Activated naive CD8-positive, alpha-beta T cell treated with anti-CD3 and anti-CD28 coated beads for 36 hours (primary cell): ENCODE measurements around the gene GRK5. TPM values are rescaled to one million over a fixed set of nuclear protein-coding genes. Genes with fewer than 3 reads are reported as not detected.

Source experiments
- DNase-seq: peaks from one replicate; pipeline ENCODE4 v3.0.0; 2021
- H3K27ac Mint-ChIP-seq: one replicate; pipeline ENCODE4 v1.8.0; 2022; ENCODE audit warnings: mild to moderate bottlenecking, moderate library complexity, mixed read lengths
- H3K27me3 Mint-ChIP-seq: one replicate; pipeline ENCODE4 v1.8.0; 2022; ENCODE audit warnings: mild to moderate bottlenecking, mixed read lengths
- H3K36me3 Mint-ChIP-seq: one replicate; pipeline ENCODE4 v1.8.0; 2021; ENCODE audit warnings: mild to moderate bottlenecking, mixed read lengths
- H3K4me1 Mint-ChIP-seq: one replicate; pipeline ENCODE4 v1.8.0; 2021; ENCODE audit warnings: mixed read lengths
- H3K4me3 Mint-ChIP-seq: one replicate; pipeline ENCODE4 v1.8.0; 2022; ENCODE audit warnings: mild to moderate bottlenecking, moderate library complexity, mixed read lengths
- H3K9me3 Mint-ChIP-seq: one replicate; pipeline ENCODE4 v1.8.0; 2022; ENCODE audit warnings: mixed read lengths
- total RNA-seq, 2 experiments: library from RNA; stranded (reverse); gene quantifications; one replicate each; pipeline ENCODE4 v1.2.3, GENCODE V29; 2021

GRK5 gene
- total RNA-seq, 2 experiments from 2014 or later, result 12.8 TPM

DNA sequence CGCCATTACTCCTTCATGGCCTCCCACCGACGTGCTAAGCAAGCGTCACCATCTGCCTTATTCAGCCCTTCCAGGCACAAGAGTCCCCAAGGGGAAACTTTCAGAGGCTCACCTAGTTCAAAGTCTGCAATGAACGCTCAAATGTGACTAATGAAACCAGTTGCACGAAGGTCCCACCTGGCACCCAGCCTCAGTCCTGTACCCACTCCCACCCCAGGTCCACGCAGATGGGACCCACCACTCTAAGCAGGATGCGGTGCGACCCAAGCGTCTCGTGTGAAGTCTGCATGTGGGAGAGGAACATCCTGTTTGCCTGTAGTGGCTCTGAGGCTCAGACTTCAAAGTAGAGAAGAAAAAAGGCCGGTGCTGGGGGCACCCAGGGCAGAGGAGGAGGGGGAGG is 294.8 kb downstream of the GRK5 start:
- peak overlapping the region; percentile 59 for H3K4me3 Mint-ChIP-seq
- peak; percentile 90 for DNase-seq
- no peaks in the 10 kb centered on the region for H3K27me3 Mint-ChIP-seq
- peaks cover 95% of the 10 kb centered on the region for H3K4me1 Mint-ChIP-seq
- peak overlapping the region; percentile 99 for H3K27ac Mint-ChIP-seq
- H3K9me3 Mint-ChIP-seq, result no peaks in the 10 kb centered on the region
- H3K36me3 Mint-ChIP-seq, result peaks cover 88% of the 10 kb centered on the region

DNA sequence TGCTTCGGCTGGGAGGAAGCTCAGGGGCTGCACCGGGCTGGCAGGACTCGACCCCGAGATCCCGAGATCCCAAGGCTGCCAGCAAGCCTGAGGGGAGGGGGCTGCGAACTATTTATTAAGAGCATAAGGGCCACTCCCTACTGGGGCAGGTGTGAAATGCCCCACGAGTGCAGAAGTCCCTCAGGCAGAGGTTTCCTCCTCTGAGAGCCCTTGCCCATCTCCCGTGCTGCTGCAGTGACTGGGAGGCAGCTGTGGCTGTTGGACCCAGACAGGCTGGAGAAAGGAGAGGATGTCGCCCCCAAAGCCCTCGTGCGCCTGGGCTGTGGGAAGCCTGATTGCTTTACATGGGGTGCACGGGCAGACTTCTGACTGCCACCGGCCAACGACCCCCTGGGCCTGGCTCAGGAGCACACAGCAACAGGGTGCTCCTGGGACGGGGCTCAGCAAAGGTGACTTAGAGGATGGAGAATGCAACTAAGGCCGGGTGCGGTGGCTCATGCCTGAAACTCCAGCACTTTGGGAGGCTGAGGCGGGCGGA is 295.3 kb downstream of the GRK5 start:
- Mint-ChIP-seq H3K4me1 (peaks cover 95% of the 10 kb centered on the region), H3K4me3 (peak overlapping the region; percentile 59), H3K27me3 (no peaks in the 10 kb centered on the region), H3K36me3 (peaks cover 86% of the 10 kb centered on the region), H3K27ac (peak overlapping the region; percentile 99), H3K9me3 (no peaks in the 10 kb centered on the region)
- no peak for DNase-seq

DNA sequence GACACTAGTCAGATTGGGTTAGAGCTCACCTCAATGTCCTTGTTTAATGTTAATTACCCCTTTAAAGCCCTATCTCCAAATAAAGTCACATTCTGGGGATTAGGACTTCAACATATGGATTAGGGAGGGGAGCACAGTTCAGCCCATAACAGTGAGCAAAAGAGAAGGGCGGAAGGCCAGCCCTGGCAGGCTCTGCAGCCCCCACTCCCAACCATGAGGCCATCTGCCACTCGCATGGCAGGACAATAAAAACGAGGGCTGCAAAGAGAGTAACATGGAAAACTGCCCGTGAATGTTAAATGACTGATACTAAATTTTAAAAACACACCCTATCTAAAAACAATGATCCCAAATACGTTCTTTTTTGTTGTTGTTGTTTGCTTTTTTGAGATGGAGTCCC is 296.4 kb downstream of the GRK5 start:
- peaks cover 82% of the 10 kb centered on the region for H3K36me3 Mint-ChIP-seq
- DNase-seq, result no peak
- peaks cover 91% of the 10 kb centered on the region for H3K4me1 Mint-ChIP-seq
- peak overlapping the region; percentile 99 for H3K27ac Mint-ChIP-seq
- no peaks in the 10 kb centered on the region for H3K9me3 Mint-ChIP-seq
- no peaks in the 10 kb centered on the region for H3K27me3 Mint-ChIP-seq
- H3K4me3 Mint-ChIP-seq, result no peak overlapping the region

DNA sequence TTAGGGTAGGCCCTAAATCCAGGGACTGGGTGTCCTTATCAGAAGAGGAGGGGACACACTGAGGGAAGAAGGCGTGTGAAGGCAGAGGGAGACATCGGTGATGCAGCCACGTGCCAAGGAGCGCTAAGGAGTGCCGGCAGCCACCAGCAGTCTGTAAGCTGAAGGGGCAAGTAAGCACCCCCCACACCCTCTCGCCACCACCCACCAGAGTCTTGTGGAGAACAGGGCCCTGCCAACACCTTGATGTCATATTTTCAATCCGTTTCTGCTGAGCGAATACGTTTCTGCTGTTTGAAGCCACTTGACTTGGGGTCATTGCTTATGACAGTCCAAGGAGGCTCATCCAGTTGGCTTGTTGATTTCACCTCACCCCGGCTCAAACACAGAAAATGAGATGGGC is 297.3 kb downstream of the GRK5 start:
- Mint-ChIP-seq H3K4me1 (peaks cover 88% of the 10 kb centered on the region), H3K4me3 (peak overlapping the region; percentile 51), H3K27ac (peak overlapping the region; percentile 99), H3K27me3 (no peaks in the 10 kb centered on the region), H3K9me3 (no peaks in the 10 kb centered on the region), H3K36me3 (peaks cover 81% of the 10 kb centered on the region)
- DNase-seq, result no peak

DNA sequence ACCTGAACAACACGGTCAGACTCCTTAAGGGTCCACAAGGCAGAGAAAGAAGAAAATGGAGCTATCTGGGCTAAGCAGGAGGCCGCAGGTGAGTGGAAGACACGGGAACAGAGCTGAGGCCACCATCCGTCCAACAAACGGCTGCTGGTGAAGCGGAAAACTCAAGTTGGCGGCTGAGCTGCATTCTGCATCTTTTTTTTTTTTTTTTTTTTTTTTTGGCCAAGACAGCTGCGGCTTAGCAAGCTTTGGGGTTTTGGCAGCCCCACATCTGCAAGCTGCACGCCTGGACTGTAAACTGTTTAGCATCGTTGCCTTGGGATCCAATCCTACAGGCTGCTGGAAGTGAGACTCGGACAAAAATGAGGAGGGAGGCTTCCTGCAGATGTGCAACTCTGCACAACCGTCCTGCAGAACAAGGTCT is 297.8 kb downstream of the GRK5 start:
- Mint-ChIP-seq H3K36me3 (peaks cover 82% of the 10 kb centered on the region), H3K27ac (peak overlapping the region; percentile 99), H3K27me3 (no peaks in the 10 kb centered on the region), H3K9me3 (no peaks in the 10 kb centered on the region), H3K4me1 (peaks cover 86% of the 10 kb centered on the region), H3K4me3 (peak overlapping the region; percentile 51)
- DNase-seq, result no peak

Other genes with a start within 250 kb of the GRK5 start
- under 1 TPM in 1 of 2 experiments, not detected in 1; 0.16 TPM for gene NANOS1, start 177.9 kb upstream of the GRK5 start, total RNA-seq
- gene EIF3A, start 126.8 kb upstream of the GRK5 start, total RNA-seq, result 100 to 1,000 TPM; 160 to 163 TPM
- gene DENND10, start 103.5 kb upstream of the GRK5 start, total RNA-seq, result 10 to 100 TPM; 14.6 to 17.8 TPM
- gene SFXN4, start 41.9 kb upstream of the GRK5 start, total RNA-seq, result 10 to 100 TPM; 63.4 to 63.8 TPM
- 100 to 1,000 TPM; 232 to 249 TPM for gene PRDX3, start 28.8 kb upstream of the GRK5 start, total RNA-seq